SKM-1 treated with dmso at 0.1 percent for 144 hours (cell line): Measurements from ENCODE around the gene WNT1.

ENCODE experiments used
- DNase-seq: peaks from one replicate; lab custom pipeline; 2025; ENCODE audit not compliant: unreplicated experiment; lab: John Stamatoyannopoulos, UW

WNT1 gene

DNA sequence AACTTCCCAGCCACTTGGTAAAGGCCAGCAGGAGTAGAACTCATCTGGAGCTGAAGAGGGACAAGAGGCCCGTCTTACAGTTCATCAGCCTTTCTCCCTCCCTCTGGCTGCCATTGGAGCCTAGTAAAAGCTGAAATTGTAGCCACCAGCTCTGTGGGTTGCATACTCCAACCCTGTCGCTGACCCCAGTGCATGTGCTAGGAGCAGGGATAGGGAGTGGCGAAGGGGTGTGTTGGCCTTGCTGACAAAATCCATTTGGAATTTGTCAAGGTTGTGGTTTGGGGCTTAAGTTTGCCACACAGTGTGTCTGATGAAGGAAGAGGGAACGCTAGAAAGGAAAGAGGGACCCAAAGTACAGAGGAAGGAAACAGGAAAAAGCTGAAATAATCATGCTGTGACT, 16.8 kb upstream of the WNT1 start:
- DNase-seq: no peak

GRCh38 chr12:48961801-48962200, 16.3 kb upstream of the WNT1 start:
- DNase-seq: no peak

- DNase-seq: no peak
These were observed 12.8 kb upstream of the WNT1 start for GRCh38 chr12:48965298-48965838.

GRCh38 chr12:48966177-48966895, 11.8 kb upstream of the WNT1 start:
- DNase-seq: peak; percentile 44

GRCh38 chr12:48967991-48968390, 10.1 kb upstream of the WNT1 start:
- DNase-seq: no peak

GRCh38 chr12:48968467-48968866, 9.7 kb upstream of the WNT1 start:
- no peak for DNase-seq

GRCh38 chr12:48969160-48969771, 8.9 kb upstream of the WNT1 start:
- no peak for DNase-seq

GRCh38 chr12:48969833-48970701, 8.1 kb upstream of the WNT1 start:
- no peak for DNase-seq

DNA sequence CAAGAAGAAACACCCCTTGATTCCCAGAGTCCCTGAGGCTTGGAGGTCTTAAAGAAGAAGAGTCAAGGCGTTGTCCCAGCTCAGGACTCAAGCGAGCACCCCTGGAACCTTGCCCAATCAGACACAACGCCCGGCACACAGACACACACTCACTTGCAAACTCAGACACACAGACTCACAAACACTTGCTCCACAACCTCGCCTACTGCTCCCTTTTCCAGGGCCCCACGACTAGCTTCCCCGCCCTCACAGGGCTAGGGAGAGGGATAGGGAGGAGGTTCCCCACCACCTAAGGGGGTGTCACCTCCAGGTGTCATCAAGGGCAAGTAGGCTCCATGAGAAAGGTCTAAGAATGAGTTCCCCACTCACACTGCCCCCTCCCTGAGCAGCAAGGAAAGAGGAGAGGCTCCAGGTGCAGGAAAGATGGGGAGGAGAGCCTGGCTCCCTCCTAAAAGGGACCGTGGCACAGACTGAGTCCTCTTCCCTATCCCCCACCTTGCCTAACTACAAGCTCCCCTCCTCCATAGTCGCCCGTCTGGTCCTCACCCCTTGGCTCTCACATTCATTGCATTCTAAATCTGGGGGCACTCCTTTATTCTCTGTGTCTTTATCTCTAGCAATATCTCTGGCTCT, 7.3 kb upstream of the WNT1 start:
- DNase-seq: no peak

- peak; percentile 21 for DNase-seq
These were observed 5.7 kb upstream of the WNT1 start for GRCh38 chr12:48972213-48972951.

GRCh38 chr12:48972952-48973483, 5.1 kb upstream of the WNT1 start:
- no peak for DNase-seq

DNA sequence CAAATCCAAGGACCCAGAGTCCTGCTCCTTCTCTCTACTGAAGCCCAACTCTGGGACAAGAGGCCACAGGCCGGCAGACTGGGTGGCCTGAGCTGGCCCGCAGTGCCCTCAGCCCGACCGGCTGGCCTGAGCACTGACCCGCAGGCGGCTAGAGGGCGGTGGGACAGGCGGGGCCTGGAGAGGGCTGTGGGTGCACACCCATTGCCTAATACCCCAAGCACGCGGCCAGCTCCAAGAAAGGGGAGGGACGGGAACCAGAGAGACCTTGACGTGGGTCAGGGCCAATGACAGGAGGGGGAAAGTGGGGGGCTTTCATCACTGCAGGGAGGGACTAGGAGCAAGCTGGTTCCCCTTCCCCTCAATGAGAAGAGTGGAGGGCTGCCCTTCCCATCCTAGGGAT, 4.6 kb upstream of the WNT1 start:
- DNase-seq: no peak

- no peak for DNase-seq
These were observed 4.0 kb upstream of the WNT1 start for GRCh38 chr12:48973941-48974673.

- no peak for DNase-seq
These were observed 536 bp upstream of the WNT1 start for GRCh38 chr12:48977290-48978281.

DNA sequence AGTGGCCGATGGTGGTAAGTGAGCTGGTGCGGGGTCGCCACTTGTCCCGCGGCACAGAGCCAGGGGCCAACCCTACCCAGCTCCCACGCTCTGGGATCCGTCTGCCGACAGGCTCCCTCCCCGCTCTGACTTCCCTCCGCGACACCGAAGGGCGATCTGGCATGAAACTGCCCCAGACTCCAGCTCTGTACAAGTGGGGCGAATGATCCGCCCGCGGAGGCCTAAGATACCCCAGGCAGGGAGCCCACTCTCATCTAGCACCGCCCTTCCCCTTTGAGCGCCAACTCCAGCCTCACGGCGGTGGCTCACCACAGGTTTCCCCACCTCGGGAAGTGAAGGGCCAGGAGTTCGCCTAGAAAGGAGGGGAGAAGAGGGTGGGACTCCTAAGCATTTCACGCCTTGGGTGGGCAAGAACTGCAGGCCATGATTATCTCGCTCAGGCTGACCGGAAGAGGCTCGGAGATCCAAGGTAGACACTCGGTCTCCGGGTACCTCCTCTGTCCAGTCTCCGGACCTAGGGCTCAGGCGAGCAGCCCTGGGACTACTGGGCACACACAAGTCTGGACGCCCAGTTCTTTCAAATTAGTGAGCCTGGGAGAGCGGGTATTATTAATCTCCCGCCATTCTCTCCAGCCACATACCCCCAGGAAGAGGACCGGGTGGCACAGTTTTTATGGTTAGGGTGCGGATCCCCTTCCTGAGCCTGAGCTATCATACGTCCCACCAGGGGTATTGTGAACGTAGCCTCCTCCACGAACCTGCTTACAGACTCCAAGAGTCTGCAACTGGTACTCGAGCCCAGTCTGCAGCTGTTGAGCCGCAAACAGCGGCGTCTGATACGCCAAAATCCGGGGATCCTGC, 849 bp downstream of the WNT1 start:
- no peak for DNase-seq

- DNase-seq: no peak
These were observed 1.7 kb downstream of the WNT1 start for GRCh38 chr12:48979602-48980388.
